Measurements from ENCODE around the gene MED7.
"Not testable (repeated sequence)": the region's sequence is repeated elsewhere in the genome, so short reads cannot be mapped to it uniquely, and the experiment has no call there.

The MED7 gene

GRCh38 chr5:157142317-157143126 lies at the start of gene MED7:
MED7 (minus strand) TSS chr5:157142865; CDS start chr5:157139431, 3,434 bp downstream.
- DNase-seq, result peak; percentile 78

GRCh38 chr5:157189223-157189622 lies 46.6 kb upstream of the MED7 start:
- peak; percentile 42 for DNase-seq

- no peak for DNase-seq
Observed at GRCh38 chr5:157188270-157188669, 45.6 kb upstream of the MED7 start.

- DNase-seq, result no peak
Observed at GRCh38 chr5:157187046-157187754, 44.5 kb upstream of the MED7 start.

DNA sequence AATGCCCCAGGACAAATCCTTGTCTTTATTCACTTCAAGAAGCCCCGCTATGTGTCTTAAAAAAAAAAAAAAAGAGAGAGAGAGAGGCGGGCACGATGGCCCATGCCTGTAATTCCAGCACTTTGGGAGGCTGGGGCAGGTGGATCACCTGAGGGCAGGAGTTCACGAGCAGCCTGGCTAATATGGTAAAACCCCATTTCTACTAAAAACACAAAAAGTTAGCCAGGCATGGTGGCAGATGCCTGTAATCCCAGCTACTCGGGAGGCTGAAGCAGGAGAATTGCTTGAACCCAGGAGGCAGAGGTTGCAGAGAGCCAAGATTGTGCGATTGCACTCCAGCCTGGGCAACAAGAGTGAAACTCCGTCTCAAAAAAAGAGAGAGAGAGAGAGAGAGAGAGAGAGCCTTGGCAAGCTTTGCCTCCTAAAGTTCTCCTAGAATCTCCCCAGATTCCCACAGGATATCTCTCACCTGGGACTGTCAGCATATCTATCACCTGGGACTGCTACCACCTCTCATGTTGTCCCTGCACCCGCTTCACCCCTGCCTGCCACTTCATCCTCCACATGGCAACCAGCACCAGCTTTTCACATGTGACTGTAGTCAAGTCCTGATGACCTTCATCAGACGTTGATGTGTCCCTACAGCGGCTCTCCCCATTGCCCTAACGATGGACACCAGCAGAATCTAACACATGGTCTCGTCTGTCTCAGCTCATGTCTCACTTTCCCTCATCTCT lies 43.8 kb upstream of the MED7 start:
- DNase-seq, result no peak

GRCh38 chr5:157185122-157185521 lies 42.5 kb upstream of the MED7 start:
- not testable (repeated sequence) for DNase-seq

DNA sequence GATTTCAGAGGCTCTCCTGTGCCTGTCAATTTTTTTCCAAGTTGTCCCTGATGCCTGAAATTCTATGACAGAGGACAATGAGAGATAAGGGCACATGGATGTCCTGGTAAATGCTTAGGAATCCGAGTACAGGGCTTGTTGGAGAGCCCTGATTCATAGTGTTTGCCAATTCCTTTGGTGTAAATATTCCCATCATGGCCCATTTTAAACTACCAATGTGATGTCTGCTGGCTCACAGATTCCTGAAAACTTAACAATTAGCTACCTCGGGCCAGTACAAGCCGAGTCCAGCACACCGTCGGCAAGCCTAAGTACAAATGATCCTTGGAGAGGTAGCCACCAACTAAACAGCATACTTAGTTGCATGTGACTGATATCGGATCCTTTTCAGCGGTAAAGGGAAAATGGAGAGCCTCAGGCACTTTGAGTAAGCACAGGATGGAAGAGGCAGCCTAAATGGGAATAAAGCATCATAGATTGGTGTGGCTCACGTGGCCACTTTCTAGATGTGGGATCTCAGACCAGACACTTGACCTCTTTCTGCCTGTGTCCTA lies 41.5 kb upstream of the MED7 start:
- no peak for DNase-seq

DNA sequence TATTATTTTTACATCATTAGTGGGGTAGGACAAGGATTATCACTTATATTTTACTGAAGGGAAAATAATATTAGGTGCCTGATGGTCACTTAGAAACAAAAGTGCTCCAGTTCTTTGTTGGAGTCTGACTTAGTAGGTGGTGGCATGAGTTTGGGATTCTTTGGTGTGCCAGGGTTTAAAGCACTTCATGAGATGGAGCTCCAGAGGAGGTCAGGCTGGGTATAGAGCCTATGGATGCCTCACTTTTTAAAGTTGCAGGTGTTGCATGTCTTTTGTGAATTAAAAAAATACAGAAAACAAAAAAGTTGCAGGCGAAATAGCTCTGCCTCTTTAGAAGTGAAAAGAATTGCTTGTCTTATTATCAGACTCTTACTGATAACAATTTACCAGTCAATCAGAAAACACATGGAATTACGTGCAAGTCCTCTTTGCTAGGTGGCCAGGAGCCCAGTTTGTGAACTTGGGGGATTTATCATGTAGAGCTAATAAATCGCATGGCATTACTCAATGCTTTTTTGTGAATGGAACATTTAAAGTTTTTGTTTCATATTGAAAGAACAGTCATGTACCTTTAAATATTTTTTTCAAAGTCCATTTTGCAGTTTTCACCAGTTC lies 39.6 kb upstream of the MED7 start:
- no peak for DNase-seq

GRCh38 chr5:157180374-157181264 lies 38.0 kb upstream of the MED7 start, which contains the start of gene ITK:
ITK (plus strand) TSS chr5:157180840; CDS start chr5:157180978, 138 bp downstream.
- DNase-seq, result no peak

DNA sequence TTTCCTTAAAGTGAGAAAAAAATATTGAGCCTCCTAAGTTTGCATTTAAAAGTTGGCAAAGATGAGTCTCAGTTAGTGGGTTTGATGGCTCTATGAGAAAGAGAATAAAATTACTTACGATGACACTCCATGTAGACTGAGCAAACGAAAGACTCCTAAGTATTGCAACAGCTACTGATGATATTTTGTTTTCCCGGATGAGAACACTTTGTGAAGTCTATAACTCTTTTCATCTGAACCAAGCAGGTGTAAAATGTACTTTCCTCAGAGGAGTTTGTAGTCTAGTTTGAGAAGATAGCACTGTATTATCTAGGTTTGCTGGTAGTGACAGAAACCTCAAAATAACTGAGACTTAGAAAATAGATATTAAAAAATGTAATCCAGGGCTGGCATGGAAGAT lies 36.3 kb upstream of the MED7 start:
- no peak for DNase-seq

GRCh38 chr5:157177953-157178352 lies 35.3 kb upstream of the MED7 start:
- DNase-seq, result no peak

DNA sequence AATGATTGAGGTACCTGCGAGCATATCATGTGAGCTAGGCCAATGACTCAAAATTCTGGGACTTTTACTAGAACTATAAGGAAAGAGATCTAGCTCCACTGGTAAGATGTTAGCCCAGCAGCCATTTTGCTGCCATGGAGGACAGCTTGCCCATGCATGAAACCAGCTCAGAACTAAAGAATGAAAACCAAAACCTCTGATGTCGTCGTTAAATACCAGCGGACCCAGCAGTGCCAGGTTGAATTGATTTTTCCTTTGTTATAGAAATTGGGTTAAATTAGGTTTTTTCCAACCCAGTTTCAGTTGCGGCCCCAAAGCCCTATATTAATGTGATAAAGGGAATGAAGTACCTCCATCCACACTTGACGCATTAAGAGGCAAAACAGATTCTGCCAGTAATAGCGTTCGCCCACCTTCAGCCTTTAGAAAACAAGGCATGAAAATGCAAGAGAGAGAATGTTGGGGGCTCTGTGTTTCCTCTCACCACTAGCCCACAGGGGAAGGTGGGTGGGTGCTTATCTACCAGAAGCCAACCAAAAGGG lies 32.5 kb upstream of the MED7 start:
- DNase-seq, result no peak

DNA sequence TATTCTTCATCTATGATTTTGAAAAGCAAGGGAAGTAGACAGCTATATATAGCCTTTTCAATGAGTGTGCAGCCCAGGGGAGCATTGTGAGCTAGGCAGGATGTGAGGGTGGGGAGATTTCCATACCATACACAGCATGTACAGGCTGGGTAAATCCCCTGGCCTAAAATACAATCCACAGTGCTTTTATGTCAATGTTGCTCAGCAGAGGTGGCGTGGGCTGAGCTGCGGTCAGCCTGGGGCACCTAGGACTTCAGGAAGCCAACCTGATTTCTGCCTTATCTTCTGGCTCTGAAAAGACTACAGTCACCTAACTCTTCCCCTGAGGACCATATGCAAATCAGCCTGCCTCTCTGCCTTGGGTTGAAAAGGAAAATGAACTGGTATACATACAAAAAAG lies 29.7 kb upstream of the MED7 start:
- DNase-seq, result peak; percentile 80

DNA sequence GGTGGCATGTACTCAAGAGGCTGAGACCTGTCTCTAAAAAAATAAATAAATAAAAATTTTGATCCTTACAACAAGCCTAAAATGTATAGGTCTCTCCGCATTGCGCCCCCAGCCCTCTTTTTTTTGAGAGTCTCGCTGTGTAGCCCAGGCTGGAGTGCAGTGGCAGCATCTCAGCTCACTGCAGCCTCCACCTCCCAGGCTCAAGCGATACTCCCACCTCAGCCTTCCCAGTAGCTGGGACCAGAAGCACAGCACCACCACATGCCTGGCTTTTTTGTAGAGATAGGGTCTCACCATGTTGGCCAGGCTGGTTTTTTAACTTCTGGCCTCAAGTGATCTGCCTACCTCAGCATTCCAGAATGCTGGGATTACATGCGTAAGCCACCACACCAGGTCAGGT lies 25.6 kb upstream of the MED7 start:
- DNase-seq, result no peak

GRCh38 chr5:157167214-157167621 lies 24.6 kb upstream of the MED7 start:
- no peak for DNase-seq

DNA sequence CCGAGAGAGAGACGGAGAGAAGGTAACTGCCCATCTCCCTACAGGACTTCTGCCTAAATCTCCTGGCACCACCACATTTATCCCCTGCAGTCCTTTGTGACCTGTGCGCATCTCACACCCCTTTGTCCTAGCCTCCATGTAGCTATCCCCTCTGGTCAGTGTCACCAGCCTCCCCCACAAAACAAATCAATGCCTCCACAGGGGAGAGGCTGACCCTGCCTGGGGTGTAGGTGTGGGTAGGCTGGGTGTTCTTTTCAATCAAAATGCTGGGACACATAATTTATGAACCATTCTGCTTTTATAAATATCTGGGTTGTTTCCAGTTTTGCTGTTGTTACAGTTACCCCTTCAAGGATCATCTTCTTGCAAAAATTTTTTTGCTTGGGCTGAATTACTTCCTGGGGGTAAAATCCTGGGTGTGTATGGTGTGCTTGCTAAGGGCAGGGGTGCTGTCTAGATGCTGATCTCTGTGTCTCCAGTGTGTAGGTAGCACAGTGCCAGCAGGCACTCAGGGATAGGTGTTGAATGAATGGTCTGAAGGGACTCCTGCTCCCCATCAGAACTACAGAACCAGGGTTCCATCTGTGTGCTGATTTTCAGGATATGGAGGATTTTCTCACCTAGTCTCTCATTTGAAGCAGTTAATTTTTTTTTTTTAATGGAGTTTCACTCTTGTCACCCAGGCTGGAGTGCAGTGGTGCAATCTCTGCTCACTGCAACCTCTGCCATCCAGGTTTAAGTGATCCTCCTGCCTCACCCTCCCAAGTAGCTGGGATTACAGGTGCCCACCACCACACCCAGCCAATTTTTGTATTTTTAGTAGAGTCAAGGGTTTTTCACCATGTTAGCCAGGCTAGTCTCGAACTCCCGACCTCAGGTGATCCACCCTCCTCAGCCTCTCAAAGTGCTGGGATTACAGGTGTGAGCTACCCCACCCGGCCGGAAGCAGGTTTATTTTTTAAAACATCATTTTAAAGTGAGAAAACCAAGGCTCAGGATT lies 23.8 kb upstream of the MED7 start, which contains the start of gene GARIN3:
Gene GARIN3, minus strand, starts transcription at position 51 of the 1,000 bp plus-strand sequence. CDS start 96 bp downstream, outside the sequence.
- no peak for DNase-seq

DNA sequence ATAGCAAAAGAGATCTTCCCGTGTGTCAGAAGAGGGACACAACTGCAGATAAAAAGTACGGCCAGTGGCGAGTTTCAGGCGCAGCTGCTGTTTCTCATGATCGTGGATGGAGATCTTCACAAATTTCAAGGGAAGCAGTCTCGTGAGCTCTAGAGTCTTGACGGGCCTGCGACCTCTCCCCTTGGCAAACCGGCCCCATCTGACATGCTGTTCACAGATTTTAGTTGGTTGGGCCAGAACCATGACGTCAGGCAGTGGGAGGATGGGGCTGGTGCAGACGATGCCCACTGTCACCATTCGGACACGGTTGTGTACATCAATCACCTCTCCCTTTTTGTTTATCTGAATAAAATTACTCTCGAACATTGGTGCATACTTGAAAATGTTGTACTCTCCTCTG lies 23.0 kb upstream of the MED7 start:
- no peak for DNase-seq

GRCh38 chr5:157165261-157165660 lies 22.6 kb upstream of the MED7 start:
- no peak for DNase-seq

DNA sequence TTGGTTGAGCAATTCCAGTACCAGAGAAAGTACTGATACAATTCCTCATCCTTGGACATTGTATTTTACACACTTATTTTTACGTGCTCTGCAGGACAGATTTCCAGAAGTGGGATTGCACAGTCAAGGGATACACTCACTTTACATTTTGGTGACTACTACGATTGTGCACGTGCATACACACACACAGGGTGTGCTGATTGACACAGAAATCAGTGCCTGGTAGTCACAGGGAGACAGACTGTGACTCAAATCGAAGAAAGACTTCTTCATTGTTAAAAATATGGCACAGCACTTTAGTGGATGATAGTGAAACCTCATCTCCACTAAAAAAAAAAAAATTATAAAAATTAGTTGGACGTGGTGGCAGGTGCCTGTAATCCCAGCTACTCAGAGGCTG lies 21.9 kb upstream of the MED7 start:
- no peak for DNase-seq
